Activated CD8-positive, alpha-beta T cell treated with anti-CD3 and anti-CD28 coated beads for 36 hours (primary cell): Measurements from ENCODE around the gene GALNT5. TPM values are rescaled to one million over a fixed set of nuclear protein-coding genes. Genes with fewer than 3 reads are reported as not detected.

ENCODE experiments used
- ATAC-seq: fragments of 200-7000 bp; cut with Tn5 transposase; one replicate; pipeline ENCODE4 v1.10.0; 2021; ENCODE audit warnings: mild to moderate bottlenecking, moderate library complexity
- CTCF ChIA-PET: fragments of 350-600 bp; sonication (Branson Sonifier 250); formaldehyde crosslinking; loops from one replicate; lab custom pipeline; 2021; ENCODE audit warnings: antibody characterized with exemption; lab: Charles Lee
- POLR2A ChIA-PET: fragments of 350-600 bp; sonication (Branson Sonifier 250); formaldehyde crosslinking; loops from one replicate; lab custom pipeline; 2021; ENCODE audit warnings: antibody characterized with exemption; lab: Charles Lee
- DNase-seq: peaks from one replicate; pipeline ENCODE4 v3.0.0-alpha.2; 2020
- H3K27ac Mint-ChIP-seq: one replicate; pipeline ENCODE4 v1.8.0; 2021; ENCODE audit warnings: mild to moderate bottlenecking, mixed read lengths
- H3K27me3 Mint-ChIP-seq: one replicate; pipeline ENCODE4 v1.8.0; 2021; ENCODE audit warnings: mixed read lengths
- H3K36me3 Mint-ChIP-seq: one replicate; pipeline ENCODE4 v1.8.0; 2021; ENCODE audit warnings: low read depth, mixed read lengths
- H3K4me1 Mint-ChIP-seq: one replicate; pipeline ENCODE4 v1.8.0; 2021; ENCODE audit warnings: low read depth, mixed read lengths
- H3K4me3 Mint-ChIP-seq: one replicate; pipeline ENCODE4 v1.8.0; 2021; ENCODE audit warnings: mild to moderate bottlenecking, moderate library complexity, mixed read lengths
- H3K9me3 Mint-ChIP-seq: one replicate; pipeline ENCODE4 v1.8.0; 2021; ENCODE audit warnings: mixed read lengths
- CTCF ChIP-seq: fragments of 200-600 bp; IDR thresholded peaks from one replicate; pipeline ENCODE4 v1.8.0; 2022; ENCODE audit warnings: antibody characterized with exemption, mild to moderate bottlenecking
- intact Hi-C: fragments of 100-400 bp; cut with micrococcal nuclease; formaldehyde crosslinking; loops from one replicate; pipeline ENCODE4 v1.10.0; 2022
- total RNA-seq, 2 experiments: library from RNA; stranded (reverse); gene quantifications; one replicate each; pipeline ENCODE4 v1.2.3, GENCODE V29; 2021

Gene GALNT5
- total RNA-seq, 2 experiments from 2014 or later = not detected

GRCh38 chr2:157345647-157346389 lies 88.3 kb downstream of the GALNT5 start:
- intact Hi-C loops = no loop called here
- ATAC-seq (no peak), DNase-seq (no peak)
- TF ChIP-seq CTCF = no peak
- CTCF ChIA-PET = interaction anchor here (0.6 to 7.6 kb wide), 8 partner anchors 10 to 589 kb away, joined by 3 to 166 read pairs (median 4); partner anchors contain the start of gene ERMN
- POLR2A ChIA-PET = interaction anchor here (0.6 to 1.4 kb wide), 5 partner anchors 9 to 67 kb away, joined by 3 to 4 read pairs (median 3); no protein-coding TSS in a partner anchor
- Mint-ChIP-seq H3K4me1 (peaks cover 25% of the 10 kb centered on the region), H3K27ac (no peak overlapping the region), H3K4me3 (no peak overlapping the region), H3K27me3 (no peaks in the 10 kb centered on the region), H3K36me3 (peaks cover 46% of the 10 kb centered on the region), H3K9me3 (peaks cover 39% of the 10 kb centered on the region)

DNA sequence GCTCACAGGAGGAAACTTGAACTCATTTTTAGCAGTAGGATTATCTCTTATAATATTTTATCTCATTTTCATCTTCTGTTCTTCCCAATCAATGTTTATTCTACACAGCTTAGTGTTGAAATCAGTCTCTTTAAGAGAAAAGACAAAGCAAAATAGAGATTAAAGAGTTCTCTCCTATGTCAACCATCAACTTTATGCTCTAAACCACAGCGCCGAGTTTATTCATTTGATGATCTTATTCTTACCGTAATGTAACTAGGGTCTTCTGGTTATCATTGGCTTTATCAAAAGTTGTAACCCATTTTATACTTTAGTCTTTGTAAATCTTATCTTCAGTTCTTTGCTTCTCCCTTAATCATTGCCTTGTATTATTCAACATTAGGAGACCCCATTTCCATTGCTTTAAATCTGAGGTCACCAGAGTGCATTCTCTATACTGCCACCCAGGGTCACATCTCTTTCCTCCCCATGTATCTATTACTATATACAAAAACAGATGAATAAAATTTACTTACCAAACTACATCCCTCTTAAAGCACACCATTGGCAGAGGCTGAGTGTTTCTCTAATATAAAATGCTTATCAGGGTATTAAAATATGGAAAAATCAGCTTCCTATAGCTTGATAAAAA lies 90.9 kb downstream of the GALNT5 start:
- CTCF ChIA-PET = interaction anchor here (0.8 to 7.6 kb wide), 5 partner anchors 13 to 41 kb away, joined by 3 to 166 read pairs (median 4); partner anchors contain the start of gene ERMN
- no peaks in the 10 kb centered on the region for H3K27me3 Mint-ChIP-seq
- peaks cover 22% of the 10 kb centered on the region for H3K9me3 Mint-ChIP-seq
- ATAC-seq (peak; percentile 24), DNase-seq (no peak)
- H3K4me1 Mint-ChIP-seq = peaks cover 32% of the 10 kb centered on the region
- H3K36me3 Mint-ChIP-seq = peaks cover 20% of the 10 kb centered on the region
- peak overlapping the region; percentile 31 for H3K4me3 Mint-ChIP-seq
- intact Hi-C loops = no loop called here
- peak overlapping the region; percentile 40 for H3K27ac Mint-ChIP-seq
- POLR2A ChIA-PET = no interaction called here
- no peak for TF ChIP-seq CTCF

DNA sequence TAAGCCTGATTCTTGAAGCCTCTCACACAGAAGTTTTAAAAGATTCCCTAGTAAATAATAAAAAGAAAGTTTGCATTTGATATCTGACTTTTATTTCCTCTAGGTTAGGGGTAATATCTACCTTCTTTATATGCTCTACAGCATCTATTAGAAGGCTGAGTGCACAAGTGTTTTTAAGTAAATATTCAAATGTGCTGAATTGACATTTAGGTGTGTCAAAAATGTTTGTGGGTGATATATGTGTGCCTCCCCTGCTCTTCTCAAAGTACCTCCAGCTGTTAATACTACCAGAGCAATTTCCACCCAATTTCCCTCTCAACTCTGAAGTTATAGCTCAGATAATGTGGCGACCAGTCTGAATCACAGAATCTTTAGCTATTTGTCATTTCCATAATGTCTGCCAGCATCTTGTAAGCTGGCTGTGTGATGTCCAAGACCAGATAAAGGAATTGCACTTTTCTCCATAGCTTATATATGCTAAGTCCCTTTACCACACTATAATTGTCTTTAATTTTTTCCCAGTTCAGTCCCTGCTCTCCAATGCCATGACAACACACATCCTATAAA lies 92.5 kb downstream of the GALNT5 start:
- intact Hi-C loops = no loop called here
- no peak overlapping the region for H3K4me3 Mint-ChIP-seq
- peaks cover 43% of the 10 kb centered on the region for H3K4me1 Mint-ChIP-seq
- POLR2A ChIA-PET = interaction anchor here (1.4 to 2.0 kb wide), 2 partner anchors 17 to 66 kb away, joined by 4 to 5 read pairs; no protein-coding TSS in a partner anchor
- CTCF ChIA-PET = interaction anchor here (0.9 to 7.6 kb wide), 4 partner anchors 14 to 264 kb away, joined by 3 to 166 read pairs (median 6); no protein-coding TSS in a partner anchor
- no peaks in the 10 kb centered on the region for H3K27me3 Mint-ChIP-seq
- peaks cover 8% of the 10 kb centered on the region for H3K36me3 Mint-ChIP-seq
- H3K9me3 Mint-ChIP-seq = peaks cover 11% of the 10 kb centered on the region
- DNase-seq = no peak
- H3K27ac Mint-ChIP-seq = no peak overlapping the region
- ATAC-seq = no peak
- TF ChIP-seq CTCF = no peak

DNA sequence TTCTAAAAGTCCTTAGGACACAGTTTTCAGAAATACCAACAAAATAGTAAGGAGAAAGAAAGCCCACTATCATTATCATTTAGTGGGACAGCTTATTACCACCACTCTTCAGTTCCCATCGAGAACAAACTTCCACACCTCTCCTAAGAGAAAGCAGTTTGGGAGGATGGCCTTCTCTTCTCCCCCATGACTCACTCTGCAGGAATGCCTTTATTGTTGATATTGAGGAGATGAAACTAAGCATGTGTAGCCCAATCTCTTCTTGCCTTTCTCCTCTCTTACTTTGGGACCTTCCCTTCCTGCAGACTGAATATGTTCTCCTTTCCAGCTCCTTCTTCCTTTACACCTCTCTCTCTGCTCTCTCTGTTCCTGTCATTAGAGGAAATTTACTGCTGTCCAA lies 98.1 kb downstream of the GALNT5 start:
- POLR2A ChIA-PET = interaction anchor here (0.8 kb wide), 2 partner anchors 10 kb away, joined by 3 read pairs; no protein-coding TSS in a partner anchor
- Mint-ChIP-seq H3K36me3 (peaks cover 10% of the 10 kb centered on the region), H3K4me3 (no peak overlapping the region), H3K27ac (no peak overlapping the region), H3K4me1 (peaks cover 42% of the 10 kb centered on the region), H3K27me3 (no peaks in the 10 kb centered on the region), H3K9me3 (peaks cover 6% of the 10 kb centered on the region)
- intact Hi-C loops = no loop called here
- DNase-seq = no peak
- no peak for TF ChIP-seq CTCF
- CTCF ChIA-PET = interaction anchor here (0.7 to 4.6 kb wide), 4 partner anchors 11 to 28 kb away, joined by 3 to 40 read pairs (median 8); no protein-coding TSS in a partner anchor
- ATAC-seq = no peak
